ENCODE results near the gene ELN. TPM values are rescaled to one million over a fixed set of nuclear protein-coding genes. Genes with fewer than 3 reads are reported as not detected.

ELN gene
- total and polyA plus RNA-seq, 5 experiments from 2014 or later = not detected

DNA sequence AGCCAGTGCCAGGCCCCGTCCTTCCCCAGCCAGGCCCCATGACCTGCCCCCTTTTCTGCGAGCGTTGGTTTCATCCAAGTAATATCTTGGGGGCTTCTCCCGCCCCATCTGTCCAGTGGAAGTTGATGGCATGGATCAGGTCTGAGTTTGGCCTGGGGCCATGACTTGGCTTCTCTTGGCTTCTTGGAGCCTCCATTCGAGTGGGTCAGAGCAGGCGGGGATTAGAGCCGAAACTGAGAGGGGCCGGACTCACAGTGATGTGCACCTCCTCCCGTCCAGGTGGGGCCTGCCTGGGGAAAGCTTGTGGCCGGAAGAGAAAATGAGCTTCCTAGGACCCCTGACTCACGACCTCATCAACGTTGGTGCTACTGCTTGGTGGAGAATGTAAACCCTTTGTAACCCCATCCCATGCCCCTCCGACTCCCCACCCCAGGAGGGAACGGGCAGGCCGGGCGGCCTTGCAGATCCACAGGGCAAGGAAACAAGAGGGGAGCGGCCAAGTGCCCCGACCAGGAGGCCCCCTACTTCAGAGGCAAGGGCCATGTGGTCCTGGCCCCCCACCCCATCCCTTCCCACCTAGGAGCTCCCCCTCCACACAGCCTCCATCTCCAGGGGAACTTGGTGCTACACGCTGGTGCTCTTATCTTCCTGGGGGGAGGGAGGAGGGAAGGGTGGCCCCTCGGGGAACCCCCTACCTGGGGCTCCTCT is 40.6 kb downstream of the ELN start:
- Mint-ChIP-seq H3K4me1 (peaks cover 0 to 1% (median 0%) of the 10 kb centered on the region in 4 donors), H3K9me3 (no peaks in the 10 kb centered on the region), H3K36me3 (no peaks in the 10 kb centered on the region), H3K27ac (no peak overlapping the region), H3K27me3 (no peaks in the 10 kb centered on the region), H3K4me3 (no peak overlapping the region)
- DNase-seq = peak in 1 of 10 donors; percentile 62
- POLR2A ChIA-PET = interaction anchor here (0.5 to 2.0 kb wide), 2 partner anchors 106 to 197 kb away, joined by 3 to 7 read pairs; partner anchors contain the start of gene EIF4H
- no peak for ATAC-seq

- ATAC-seq (no peak), DNase-seq (peak in 1 of 10 donors; percentile 55)
- Mint-ChIP-seq H3K4me1 (peaks cover 0 to 1% (median 0%) of the 10 kb centered on the region in 4 donors), H3K36me3 (no peaks in the 10 kb centered on the region), H3K9me3 (no peaks in the 10 kb centered on the region), H3K27me3 (no peaks in the 10 kb centered on the region), H3K4me3 (peak overlapping the region in 1 of 10 donors; percentile 15), H3K27ac (peak overlapping the region in 1 of 10 donors; percentile 57)
- POLR2A ChIA-PET = interaction anchor here (0.5 to 2.0 kb wide), 2 partner anchors 105 to 196 kb away, joined by 3 to 7 read pairs; partner anchors contain the start of gene EIF4H
Measured at GRCh38 chr7:74069086-74069541, 41.1 kb downstream of the ELN start.

GRCh38 chr7:74069790-74070618 is 42.0 kb downstream of the ELN start:
- Mint-ChIP-seq H3K36me3 (no peaks in the 10 kb centered on the region), H3K27ac (no peak overlapping the region), H3K4me1 (peaks cover 0 to 1% (median 0%) of the 10 kb centered on the region in 4 donors), H3K4me3 (peak overlapping the region in 1 of 10 donors; percentile 29), H3K27me3 (no peaks in the 10 kb centered on the region), H3K9me3 (no peaks in the 10 kb centered on the region)
- DNase-seq (peak in 1 of 10 donors; percentile 2), ATAC-seq (no peak)
- POLR2A ChIA-PET = interaction anchor here (0.7 kb wide), 1 partner anchor 17 kb away, joined by 3 read pairs; no protein-coding TSS in a partner anchor

- Mint-ChIP-seq H3K36me3 (no peaks in the 10 kb centered on the region), H3K27ac (peak overlapping the region in 1 of 10 donors; percentile 27), H3K9me3 (no peaks in the 10 kb centered on the region), H3K27me3 (no peaks in the 10 kb centered on the region), H3K4me1 (peaks cover 0 to 1% (median 0%) of the 10 kb centered on the region in 4 donors), H3K4me3 (no peak overlapping the region)
- peak in 1 of 10 donors; percentile 43 for DNase-seq
- POLR2A ChIA-PET = no interaction called here
- ATAC-seq = no peak
Measured at GRCh38 chr7:74070619-74070921, 42.6 kb downstream of the ELN start.

DNA sequence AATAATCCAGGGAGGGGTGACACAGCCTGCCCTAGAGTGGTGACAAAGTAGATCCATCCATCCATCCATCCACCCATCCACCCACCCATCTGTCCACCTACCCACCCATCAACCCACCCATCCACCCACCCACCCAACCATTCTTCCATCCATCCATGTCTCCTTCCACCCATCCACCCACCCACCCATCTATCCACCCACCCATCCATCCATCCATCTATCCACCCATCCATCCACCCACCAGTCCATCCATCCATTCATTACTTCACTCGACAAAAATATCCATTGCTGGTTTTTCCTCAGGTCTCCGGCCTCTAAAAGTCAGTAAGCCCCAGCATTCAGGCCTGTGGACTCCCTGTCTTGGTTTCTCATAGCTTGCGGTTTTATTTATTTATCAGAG is 43.1 kb downstream of the ELN start:
- DNase-seq = peak in 1 of 10 donors; percentile 7
- Mint-ChIP-seq H3K36me3 (no peaks in the 10 kb centered on the region), H3K4me3 (no peak overlapping the region), H3K27me3 (no peaks in the 10 kb centered on the region), H3K27ac (peak overlapping the region in 2 of 10 donors; percentile 20 to 64), H3K9me3 (no peaks in the 10 kb centered on the region), H3K4me1 (peaks cover 0 to 1% (median 0%) of the 10 kb centered on the region in 4 donors)
- POLR2A ChIA-PET = interaction anchor here (0.6 kb wide), 1 partner anchor 503 kb away, joined by 3 read pairs; no protein-coding TSS in a partner anchor
- no peak for ATAC-seq

DNA sequence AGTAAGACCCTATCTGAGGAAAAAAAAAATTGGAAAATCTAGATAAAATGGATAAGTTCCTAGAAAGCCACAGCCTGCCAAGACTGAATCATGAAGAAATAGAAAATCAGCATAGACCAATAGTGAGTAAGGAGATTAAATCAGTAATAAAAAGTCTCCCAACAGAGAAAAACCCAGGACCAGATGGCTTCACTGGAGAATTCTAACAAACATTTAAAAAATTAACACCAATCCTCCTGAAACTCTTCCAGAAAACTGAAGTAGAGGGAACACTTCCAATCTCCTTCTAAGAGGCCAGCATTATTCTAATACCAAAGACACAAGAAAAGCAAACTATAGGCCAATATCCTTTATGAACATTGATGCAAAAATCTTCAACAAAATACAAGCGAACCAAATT is 46.8 kb downstream of the ELN start:
- Mint-ChIP-seq H3K36me3 (no peaks in the 10 kb centered on the region), H3K4me3 (no peak overlapping the region), H3K27ac (peak overlapping the region in 1 of 10 donors; percentile 35), H3K9me3 (no peaks in the 10 kb centered on the region), H3K27me3 (no peaks in the 10 kb centered on the region), H3K4me1 (peaks cover 0 to 1% (median 0%) of the 10 kb centered on the region in 4 donors)
- ATAC-seq = no peak
- POLR2A ChIA-PET = no interaction called here
- DNase-seq = no peak

DNA sequence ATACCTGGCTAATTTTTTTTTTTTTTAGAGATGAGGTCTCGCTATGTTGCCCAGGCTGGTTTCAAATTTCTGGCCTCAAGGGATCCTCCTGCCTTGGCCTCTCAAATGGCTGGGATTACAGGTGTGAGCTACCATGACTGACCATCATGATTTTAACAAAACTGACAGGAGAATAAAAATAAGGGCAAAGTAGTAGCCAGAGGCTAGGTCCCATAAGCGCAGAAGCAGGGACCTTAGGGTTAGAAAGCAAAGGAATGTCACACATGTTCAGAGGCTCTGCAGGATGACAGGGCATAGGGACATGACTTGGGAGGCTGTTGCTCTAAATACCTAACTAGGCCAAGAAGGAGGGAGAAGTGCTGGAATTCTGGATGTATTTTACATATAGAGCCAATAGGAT is 50.5 kb downstream of the ELN start:
- Mint-ChIP-seq H3K27ac (peak overlapping the region in 1 of 10 donors; percentile 72), H3K27me3 (no peaks in the 10 kb centered on the region), H3K4me3 (no peak overlapping the region), H3K36me3 (no peaks in the 10 kb centered on the region), H3K9me3 (no peaks in the 10 kb centered on the region), H3K4me1 (peaks cover 0 to 7% (median 3%) of the 10 kb centered on the region in 4 donors)
- POLR2A ChIA-PET = no interaction called here
- no peak for ATAC-seq
- no peak for DNase-seq

- Mint-ChIP-seq H3K27me3 (no peaks in the 10 kb centered on the region), H3K4me1 (peaks cover 9 to 18% (median 13%) of the 10 kb centered on the region in 4 donors), H3K27ac (peak overlapping the region in 6 of 10 donors; percentile 8 to 62 (median 54)), H3K36me3 (peaks cover 0 to 2% (median 0%) of the 10 kb centered on the region in 3 donors), H3K4me3 (peak overlapping the region in 8 of 10 donors; percentile 36 to 84 (median 80)), H3K9me3 (no peaks in the 10 kb centered on the region)
- ATAC-seq (no peak), DNase-seq (no peak)
- POLR2A ChIA-PET = interaction anchor here (2.7 to 3.7 kb wide), 2 partner anchors 11 to 91 kb away, joined by 30 to 33 read pairs; partner anchors contain the start of gene EIF4H
Measured at GRCh38 chr7:74082770-74083116, 54.8 kb downstream of the ELN start.

GRCh38 chr7:74083117-74083876 is 55.3 kb downstream of the ELN start, which contains the start of gene LIMK1:
TSS of gene LIMK1 (plus strand) at chr7:74083804. CDS start at chr7:74083991, 187 bp downstream.
- Mint-ChIP-seq H3K27me3 (no peaks in the 10 kb centered on the region), H3K4me3 (peak within 1 kb of the TSS; percentile 74 to 89 (median 82)), H3K9me3 (no peaks in the 10 kb centered on the region), H3K27ac (peak within 1 kb of the TSS in 9 of 10 donors; percentile 8 to 90 (median 84)), H3K4me1 (peaks cover 9 to 18% (median 13%) of the 10 kb centered on the region in 4 donors), H3K36me3 (peaks cover 0 to 6% (median 0%) of the 10 kb centered on the region in 3 donors)
- DNase-seq (peak; percentile 67 to 90 (median 82)), ATAC-seq (peak; percentile 87 to 90)
- POLR2A ChIA-PET = interaction anchor here (0.5 to 3.7 kb wide), 6 partner anchors 9 to 990 kb away, joined by 3 to 33 read pairs (median 6); partner anchors contain the start of genes EIF4H and RCC1L

- Mint-ChIP-seq H3K4me1 (peaks cover 9 to 18% (median 13%) of the 10 kb centered on the region in 4 donors), H3K9me3 (no peaks in the 10 kb centered on the region), H3K27ac (peak overlapping the region in 8 of 10 donors; percentile 16 to 90 (median 78)), H3K36me3 (peaks cover 0 to 8% (median 0%) of the 10 kb centered on the region in 3 donors), H3K27me3 (no peaks in the 10 kb centered on the region), H3K4me3 (peak overlapping the region; percentile 74 to 89 (median 82))
- peak; percentile 78 to 82 for ATAC-seq
- POLR2A ChIA-PET = interaction anchor here (0.5 to 3.7 kb wide), 7 partner anchors 8 to 1964 kb away, joined by 3 to 33 read pairs (median 4); partner anchors contain the start of genes EIF4H, MDH2, RCC1L and STYXL1
- peak in 3 of 10 donors; percentile 47 to 81 (median 52) for DNase-seq
Measured at GRCh38 chr7:74083928-74084721, 56.2 kb downstream of the ELN start.
